ENCODE measurements around the gene ADAMTS8.

GRCh38 chr11:130418210-130418609 lies 10.2 kb downstream of the ADAMTS8 start:
- TF ChIP-seq POLR2A (IDR thresholded peaks at IDR 0.05; ENCODE audit: low read length) = no peak
- TF ChIP-seq CTCF (IDR thresholded peaks at IDR 0.05) = no peak

Data from A549 (cell line).